Panc1 (cell line): Measurements from ENCODE around the gene SKAP1. TPM values are rescaled to one million over a fixed set of nuclear protein-coding genes. Genes with fewer than 3 reads are reported as not detected.

Source experiments
- ATAC-seq: fragments of 200-7000 bp; cut with Tn5 transposase; 2 replicates; pipeline ENCODE4 v1.9.1; 2020; ENCODE audit warnings: mild to moderate bottlenecking, moderate library complexity
- BruUV-seq: library from RNA; stranded (reverse); fragments of 400-500 nt; replicated peaks from 2 replicates; lab custom pipeline; 2021; lab: Mats Ljungman, UMichigan
- CTCF ChIA-PET: fragments of 300-600 bp; sonication (Branson Sonifier 250); formaldehyde crosslinking; loops from one replicate; lab custom pipeline; 2022; ENCODE audit warnings: antibody characterized with exemption; lab: Charles Lee
- POLR2A ChIA-PET: fragments of 300-600 bp; sonication (Branson Sonifier 250); formaldehyde crosslinking; loops from one replicate; lab custom pipeline; 2022; ENCODE audit warnings: antibody characterized with exemption; lab: Charles Lee
- DNase-seq: peaks from one replicate; pipeline ENCODE4 v3.0.0-alpha.2; 2010; ENCODE audit warnings: low read depth, low spot score
- H3K27ac ChIP-seq: 2 replicates; pipeline ENCODE4 v1.5.1; 2011; ENCODE audit warnings: mild to moderate bottlenecking, low read length, inconsistent platforms
- H3K27me3 ChIP-seq: fragments of 200-500 bp; sonication (Bioruptor generic); 2 replicates; pipeline ENCODE4 v1.6.0; 2014; ENCODE audit warnings: low read length, inconsistent platforms; ENCODE audit not compliant: control insufficient read depth, insufficient read depth
- H3K36me3 ChIP-seq: fragments of 200-500 bp; sonication (Bioruptor generic); 2 replicates; pipeline ENCODE4 v1.5.1; 2014; ENCODE audit warnings: inconsistent platforms, mild to moderate bottlenecking, low read length, moderate library complexity; ENCODE audit not compliant: control insufficient read depth, insufficient read depth
- H3K4me1 ChIP-seq: 2 replicates; pipeline ENCODE4 v1.5.1; 2011; ENCODE audit warnings: inconsistent platforms, mild to moderate bottlenecking, low read length, moderate library complexity; ENCODE audit not compliant: control insufficient read depth, insufficient read depth
- H3K4me3 ChIP-seq, 2 experiments: 2 replicates each; pipeline ENCODE4 v1.5.1; 2011 to 2012; ENCODE audit warnings: low read depth in 2 of 2, low read length in 2 of 2, mild to moderate bottlenecking in 2 of 2, inconsistent platforms in 1 of 2, moderate library complexity in 1 of 2
- H3K9me3 ChIP-seq: fragments of 200-500 bp; sonication (Bioruptor generic); 2 replicates; pipeline ENCODE4 v1.5.1; 2014; ENCODE audit warnings: low read depth, mild to moderate bottlenecking, inconsistent platforms, low read length, moderate library complexity; ENCODE audit not compliant: control insufficient read depth, insufficient read depth
- CTCF ChIP-seq: fragments of 450-650 bp; IDR thresholded peaks from 2 replicates; pipeline ENCODE4 v1.5.1; 2017; ENCODE audit warnings: mild to moderate bottlenecking
- POLR2AphosphoS5 ChIP-seq: IDR thresholded peaks from 2 replicates; pipeline ENCODE4 v1.6.1; 2012; ENCODE audit warnings: mild to moderate bottlenecking, low read depth, low read length, moderate library complexity
- REST ChIP-seq, 2 experiments: IDR thresholded peaks; 2 replicates each; pipeline ENCODE4 v1.6.1; 2011 to 2012; ENCODE audit warnings: low read depth in 2 of 2, control low read depth in 1 of 2, low read length in 1 of 2, mild to moderate bottlenecking in 1 of 2, moderate library complexity in 1 of 2; ENCODE audit not compliant: insufficient read depth in 1 of 2
- SIN3A ChIP-seq: IDR thresholded peaks from 2 replicates; pipeline ENCODE4 v1.6.1; 2012; ENCODE audit warnings: low read depth, mild to moderate bottlenecking, low read length, moderate library complexity, borderline replicate concordance; ENCODE audit not compliant: insufficient read depth
- TCF7L2 ChIP-seq: IDR thresholded peaks from 2 replicates; pipeline ENCODE4 v1.6.1; 2011; ENCODE audit warnings: mild to moderate bottlenecking, low read depth, low read length, inconsistent platforms
- in situ Hi-C: cut with HindIII; loops from 2 replicates; pipeline ENCODE4 v1.10.0; 2016; ENCODE audit warnings: low sequenced_read_pairs, low pct_unique_long_range_greater_than_20kb
- intact Hi-C: fragments of 100-400 bp; cut with micrococcal nuclease; formaldehyde crosslinking; loops from one replicate; pipeline ENCODE4 v1.10.0; 2022; ENCODE audit not compliant: unreplicated experiment
- total RNA-seq: library from RNA; stranded (reverse); gene quantifications from one replicate; pipeline ENCODE4 v1.2.1, GENCODE V29; 2021; ENCODE audit not compliant: unreplicated experiment

SKAP1 gene
- total RNA-seq, 1 experiment from 2014 or later = 0.90 TPM

GRCh38 chr17:48148854-48149786, 280.9 kb downstream of the SKAP1 start:
- 0 out of 2 replicates have a peak, but pooled peaks cover 3% of the 10 kb centered on the region for H3K4me1 ChIP-seq
- no peak overlapping the region for H3K4me3 ChIP-seq
- no peak for ATAC-seq
- no peak for TF ChIP-seq POLR2AphosphoS5
- no peak for TF ChIP-seq CTCF
- no peak for TF ChIP-seq SIN3A
- TF ChIP-seq TCF7L2 = no peak
- TF ChIP-seq REST (IDR thresholded peaks at IDR 0.05; ENCODE audit: insufficient read depth in 1 of 2, low read depth in 2 of 2, low read length in 1 of 2) = no peak
- no TSS peak for BruUV-seq
- CTCF ChIA-PET = interaction anchor here (0.6 kb wide), 1 partner anchor 442 kb away, joined by 3 read pairs; no protein-coding TSS in a partner anchor
- in situ Hi-C loops = no loop called here
- POLR2A ChIA-PET = no interaction called here
- peaks cover 23% of the 10 kb centered on the region for H3K27me3 ChIP-seq
- no peak for DNase-seq
- H3K9me3 ChIP-seq = no peaks in the 10 kb centered on the region
- H3K27ac ChIP-seq = no peak overlapping the region
- H3K36me3 ChIP-seq = no peaks in the 10 kb centered on the region
- intact Hi-C loops = no loop called here

GRCh38 chr17:48148029-48148770, 281.8 kb downstream of the SKAP1 start:
- Histone ChIP-seq H3K4me1 (peaks cover 8% of the 10 kb centered on the region; the same call in 1 of the 2 replicates), H3K27me3 (peaks cover 27% of the 10 kb centered on the region), H3K4me3 (no peak overlapping the region), H3K27ac (no peak overlapping the region), H3K9me3 (no peaks in the 10 kb centered on the region), H3K36me3 (no peaks in the 10 kb centered on the region)
- in situ Hi-C loops (no loop called here), intact Hi-C loops (no loop called here)
- CTCF ChIA-PET = no interaction called here
- BruUV-seq = no TSS peak
- TF ChIP-seq CTCF = no peak
- no peak for TF ChIP-seq POLR2AphosphoS5
- no peak for TF ChIP-seq REST (IDR thresholded peaks at IDR 0.05; ENCODE audit: insufficient read depth in 1 of 2, low read depth in 2 of 2, low read length in 1 of 2)
- no peak for TF ChIP-seq TCF7L2
- TF ChIP-seq SIN3A = no peak
- POLR2A ChIA-PET = interaction anchor here (0.5 kb wide), 1 partner anchor 25 kb away, joined by 3 read pairs; no protein-coding TSS in a partner anchor
- DNase-seq = no peak
- ATAC-seq = no peak
